ENCODE results near the gene HMG20A.

Gene HMG20A

GRCh38 chr15:77436822-77437221 lies 16.1 kb downstream of the HMG20A start:
- H3K27me3 Mint-ChIP-seq, result no peaks in the 10 kb centered on the region
- no peak overlapping the region for H3K4me3 Mint-ChIP-seq
- peaks cover 49% of the 10 kb centered on the region for H3K4me1 Mint-ChIP-seq (ENCODE audit: low read depth)
- DNase-seq, result no peak
- H3K36me3 Mint-ChIP-seq (ENCODE audit: low read depth), result peaks cover 5% of the 10 kb centered on the region
- H3K9me3 Mint-ChIP-seq, result no peaks in the 10 kb centered on the region
- H3K27ac Mint-ChIP-seq, result no peak overlapping the region

DNA sequence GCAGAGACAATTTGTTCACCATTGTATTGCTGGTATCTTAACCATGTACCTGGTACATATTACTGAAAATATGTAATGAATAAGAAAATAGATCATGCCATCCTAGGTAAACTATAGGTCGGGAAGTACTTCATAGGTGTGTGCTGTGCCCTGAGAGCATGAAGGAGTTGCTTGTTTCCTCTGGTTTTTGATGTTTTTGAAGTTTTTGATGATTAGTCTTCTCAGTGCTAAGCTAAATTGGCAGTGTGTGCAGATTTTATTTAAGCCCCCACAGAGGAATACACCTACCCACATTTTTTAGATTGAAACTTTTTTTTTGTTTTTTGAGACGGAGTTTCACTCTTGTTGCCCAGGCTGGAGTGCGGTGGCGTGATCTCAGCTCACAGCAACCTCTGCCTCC lies 16.6 kb downstream of the HMG20A start:
- H3K9me3 Mint-ChIP-seq, result no peaks in the 10 kb centered on the region
- DNase-seq, result no peak
- H3K36me3 Mint-ChIP-seq (ENCODE audit: low read depth), result peaks cover 5% of the 10 kb centered on the region
- H3K4me3 Mint-ChIP-seq, result no peak overlapping the region
- H3K27ac Mint-ChIP-seq, result no peak overlapping the region
- no peaks in the 10 kb centered on the region for H3K27me3 Mint-ChIP-seq
- peaks cover 51% of the 10 kb centered on the region for H3K4me1 Mint-ChIP-seq (ENCODE audit: low read depth)

DNA sequence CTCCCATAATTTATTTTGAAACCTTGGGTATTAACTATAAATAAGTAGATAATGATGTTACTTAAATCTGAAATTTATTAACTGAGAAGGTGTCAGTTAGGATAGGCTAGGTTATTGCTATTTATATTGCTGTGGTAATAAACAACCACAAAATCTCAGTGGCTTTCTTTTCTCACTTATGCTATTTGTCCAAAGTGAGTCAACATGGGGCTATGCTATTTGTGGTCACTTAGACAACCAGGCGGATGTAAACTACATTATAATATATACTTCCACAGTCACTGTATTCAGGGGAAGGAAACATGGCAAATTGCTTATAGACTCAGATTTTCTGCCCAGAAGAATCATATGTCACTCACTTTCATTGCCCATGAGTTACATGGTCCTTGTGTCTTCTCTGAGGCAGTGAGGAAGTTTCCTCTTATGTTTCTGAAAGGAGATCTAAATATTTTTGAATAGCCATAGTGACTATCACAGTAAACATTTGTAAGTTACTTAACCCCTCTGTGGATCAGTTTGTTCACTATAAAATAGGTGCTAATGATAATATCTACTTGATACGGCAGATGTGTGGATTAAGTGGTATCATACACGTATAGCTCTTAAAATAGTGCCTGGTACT lies 19.8 kb downstream of the HMG20A start:
- Mint-ChIP-seq H3K36me3 (ENCODE audit: low read depth) (peaks cover 5% of the 10 kb centered on the region), H3K27ac (no peak overlapping the region), H3K4me1 (ENCODE audit: low read depth) (peaks cover 54% of the 10 kb centered on the region), H3K27me3 (no peaks in the 10 kb centered on the region), H3K4me3 (no peak overlapping the region), H3K9me3 (no peaks in the 10 kb centered on the region)
- no peak for DNase-seq

GRCh38 chr15:77446840-77447390 lies 26.2 kb downstream of the HMG20A start:
- Mint-ChIP-seq H3K4me3 (no peak overlapping the region), H3K27ac (no peak overlapping the region), H3K27me3 (no peaks in the 10 kb centered on the region), H3K4me1 (ENCODE audit: low read depth) (peaks cover 35% of the 10 kb centered on the region), H3K36me3 (ENCODE audit: low read depth) (peaks cover 30% of the 10 kb centered on the region), H3K9me3 (no peaks in the 10 kb centered on the region)
- no peak for DNase-seq

GRCh38 chr15:77454265-77454664 lies 33.6 kb downstream of the HMG20A start:
- peaks cover 21% of the 10 kb centered on the region for H3K36me3 Mint-ChIP-seq (ENCODE audit: low read depth)

DNA sequence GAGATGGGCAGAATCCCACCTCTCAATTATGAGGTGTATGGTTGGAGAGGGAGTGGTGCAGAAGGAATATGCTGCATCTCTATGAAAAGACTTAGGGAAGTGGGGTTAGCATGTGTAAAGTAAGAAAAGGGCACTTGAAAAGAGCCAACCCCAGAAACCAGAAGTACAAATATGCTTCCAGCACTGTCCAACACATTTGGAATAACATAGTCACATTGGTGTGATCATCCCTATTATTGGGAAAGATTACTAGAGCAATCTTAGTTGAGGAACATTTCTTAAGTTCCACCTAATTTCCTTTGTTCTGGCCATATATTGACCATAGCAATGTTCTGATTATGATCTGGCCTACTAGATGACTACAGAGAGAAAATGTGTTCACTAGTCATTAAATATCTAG lies 34.3 kb downstream of the HMG20A start:
- Mint-ChIP-seq H3K4me3 (no peak overlapping the region), H3K9me3 (no peaks in the 10 kb centered on the region), H3K4me1 (ENCODE audit: low read depth) (peaks cover 39% of the 10 kb centered on the region), H3K27me3 (no peaks in the 10 kb centered on the region), H3K27ac (no peak overlapping the region), H3K36me3 (ENCODE audit: low read depth) (peaks cover 24% of the 10 kb centered on the region)
- no peak for DNase-seq

More at GRCh38 chr15:77454265-77454664, 33.6 kb downstream of the HMG20A start:
- Mint-ChIP-seq H3K27ac (no peak overlapping the region), H3K4me3 (no peak overlapping the region), H3K9me3 (no peaks in the 10 kb centered on the region), H3K27me3 (no peaks in the 10 kb centered on the region), H3K4me1 (ENCODE audit: low read depth) (peaks cover 39% of the 10 kb centered on the region)
- DNase-seq, result no peak

DNA sequence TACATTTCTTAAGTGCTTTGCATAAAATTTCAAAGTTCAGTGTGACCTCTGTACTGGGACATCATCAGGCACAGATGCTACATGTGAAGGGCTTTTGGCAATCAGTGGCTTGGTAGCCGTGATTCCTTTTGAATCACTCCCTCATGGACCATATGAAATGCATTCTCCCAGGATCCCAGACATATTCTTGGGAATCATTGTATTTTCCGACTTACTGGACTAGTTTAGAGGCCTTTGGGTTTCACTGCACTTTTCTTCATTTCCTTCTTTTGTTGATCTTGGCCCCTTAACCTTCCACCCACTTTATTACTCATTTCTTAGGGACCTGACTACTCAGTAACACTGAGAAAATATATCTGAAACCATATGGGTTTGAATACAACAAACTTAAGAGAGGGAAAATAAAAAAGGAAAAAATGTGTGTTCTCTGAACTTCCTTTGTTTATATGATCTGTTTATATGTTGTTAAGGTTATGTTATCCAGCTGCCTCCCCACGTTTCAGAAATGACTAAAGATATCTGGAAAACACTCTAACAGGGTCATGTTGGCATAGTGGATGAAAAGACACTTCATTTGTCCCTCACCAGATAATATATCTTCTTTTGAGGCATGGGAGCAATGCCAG lies 35.1 kb downstream of the HMG20A start:
- H3K9me3 Mint-ChIP-seq, result no peaks in the 10 kb centered on the region
- DNase-seq, result no peak
- H3K4me1 Mint-ChIP-seq (ENCODE audit: low read depth), result peaks cover 39% of the 10 kb centered on the region
- no peak overlapping the region for H3K27ac Mint-ChIP-seq
- no peaks in the 10 kb centered on the region for H3K27me3 Mint-ChIP-seq
- peaks cover 32% of the 10 kb centered on the region for H3K36me3 Mint-ChIP-seq (ENCODE audit: low read depth)
- H3K4me3 Mint-ChIP-seq, result no peak overlapping the region

- Mint-ChIP-seq H3K27me3 (no peaks in the 10 kb centered on the region), H3K27ac (no peak overlapping the region), H3K9me3 (no peaks in the 10 kb centered on the region), H3K4me1 (ENCODE audit: low read depth) (peaks cover 39% of the 10 kb centered on the region), H3K36me3 (ENCODE audit: low read depth) (peaks cover 36% of the 10 kb centered on the region), H3K4me3 (no peak overlapping the region)
- no peak for DNase-seq
Observed at GRCh38 chr15:77456746-77457145, 36.1 kb downstream of the HMG20A start.

- no peak for DNase-seq
- Mint-ChIP-seq H3K9me3 (no peaks in the 10 kb centered on the region), H3K36me3 (ENCODE audit: low read depth) (peaks cover 37% of the 10 kb centered on the region), H3K27ac (no peak overlapping the region), H3K4me1 (ENCODE audit: low read depth) (peaks cover 39% of the 10 kb centered on the region), H3K27me3 (no peaks in the 10 kb centered on the region), H3K4me3 (no peak overlapping the region)
Observed at GRCh38 chr15:77457191-77457904, 36.7 kb downstream of the HMG20A start.

DNA sequence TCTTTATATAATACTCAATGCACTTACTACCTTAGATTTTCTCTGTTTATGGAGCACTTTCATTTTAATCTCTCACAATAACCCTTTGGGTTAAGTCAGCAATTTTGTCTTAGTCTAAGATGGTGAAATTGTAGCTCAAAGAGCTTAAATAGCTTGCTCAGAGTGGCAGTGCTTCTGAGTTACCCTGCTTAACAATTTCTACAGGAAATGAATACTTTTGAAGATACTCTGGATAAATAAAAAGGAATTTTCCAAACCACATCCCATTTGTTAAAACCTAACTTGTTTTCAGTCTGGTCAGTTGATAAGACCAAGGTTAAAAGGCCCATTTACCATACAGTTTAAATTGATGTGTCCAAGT lies 37.2 kb downstream of the HMG20A start:
- no peak for DNase-seq
- no peak overlapping the region for H3K27ac Mint-ChIP-seq
- peaks cover 37% of the 10 kb centered on the region for H3K36me3 Mint-ChIP-seq (ENCODE audit: low read depth)

DNA sequence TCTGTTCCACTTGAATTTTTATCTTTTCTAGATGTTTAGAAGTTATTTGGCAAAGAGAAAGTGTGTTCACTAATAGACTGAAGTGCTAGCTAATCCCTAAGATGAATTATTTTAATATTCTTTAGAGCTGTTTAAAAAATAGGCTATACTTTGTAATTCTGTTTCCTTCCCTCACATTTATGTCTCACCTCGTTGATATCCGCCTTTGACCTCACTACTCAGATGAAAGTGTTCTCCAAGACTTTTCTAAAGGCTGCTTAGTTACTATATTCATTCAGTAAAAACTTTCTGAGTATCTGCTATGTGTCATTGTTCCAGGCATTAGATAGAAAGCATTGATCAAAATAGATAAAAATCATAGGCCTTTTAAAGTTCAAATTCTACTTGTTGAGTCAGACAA lies 38.3 kb downstream of the HMG20A start:
- no peak overlapping the region for H3K27ac Mint-ChIP-seq
- DNase-seq, result no peak
- H3K4me3 Mint-ChIP-seq, result no peak overlapping the region
- no peaks in the 10 kb centered on the region for H3K27me3 Mint-ChIP-seq
- H3K9me3 Mint-ChIP-seq, result no peaks in the 10 kb centered on the region
- peaks cover 37% of the 10 kb centered on the region for H3K36me3 Mint-ChIP-seq (ENCODE audit: low read depth)
- peaks cover 36% of the 10 kb centered on the region for H3K4me1 Mint-ChIP-seq (ENCODE audit: low read depth)

More for the DNA sequence above, 37.2 kb downstream of the HMG20A start:
- H3K4me1 Mint-ChIP-seq (ENCODE audit: low read depth), result peaks cover 39% of the 10 kb centered on the region
- no peaks in the 10 kb centered on the region for H3K27me3 Mint-ChIP-seq
- H3K9me3 Mint-ChIP-seq, result no peaks in the 10 kb centered on the region
- H3K4me3 Mint-ChIP-seq, result no peak overlapping the region

- no peak for DNase-seq
- Mint-ChIP-seq H3K36me3 (ENCODE audit: low read depth) (peaks cover 50% of the 10 kb centered on the region), H3K27ac (no peak overlapping the region), H3K4me1 (ENCODE audit: low read depth) (peaks cover 16% of the 10 kb centered on the region), H3K4me3 (no peak overlapping the region), H3K9me3 (no peaks in the 10 kb centered on the region), H3K27me3 (no peaks in the 10 kb centered on the region)
Observed at GRCh38 chr15:77461486-77461885, 40.8 kb downstream of the HMG20A start.

DNA sequence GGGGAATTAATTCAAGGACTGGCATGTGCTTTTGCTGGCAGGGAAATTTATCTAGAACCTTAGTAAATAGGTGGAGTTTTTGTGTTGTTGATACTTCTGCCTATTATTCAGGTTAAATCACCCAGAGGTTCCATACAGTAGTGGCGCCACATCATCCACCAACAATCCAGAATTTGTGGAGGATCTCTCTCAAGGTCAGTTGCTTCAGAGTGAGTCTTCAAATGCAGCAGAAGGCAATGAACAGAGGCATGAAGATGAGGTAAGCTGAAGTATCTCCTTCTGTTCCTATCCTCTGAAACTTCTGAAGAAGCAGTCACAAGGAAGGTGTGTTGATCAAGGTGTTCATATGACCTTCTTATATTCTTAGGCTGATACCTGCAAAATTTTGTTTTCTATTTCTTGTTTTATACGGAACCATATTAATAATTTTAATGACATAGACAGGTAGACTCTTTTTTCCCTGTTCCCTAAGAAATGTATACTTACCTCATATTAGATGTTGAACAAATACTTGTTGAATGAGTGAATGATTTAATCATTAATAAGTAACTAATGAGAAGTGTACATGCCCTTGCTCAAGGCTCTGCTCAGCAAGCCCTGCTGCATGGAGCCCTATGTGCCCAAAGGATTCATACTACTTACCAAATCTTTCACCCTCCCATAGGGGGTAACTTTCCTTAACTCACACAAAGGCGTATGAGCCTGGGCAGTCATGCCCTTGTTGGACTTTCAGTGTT lies 43.6 kb downstream of the HMG20A start:
- DNase-seq, result no peak
- H3K4me3 Mint-ChIP-seq, result no peak overlapping the region
- H3K4me1 Mint-ChIP-seq (ENCODE audit: low read depth), result no peaks in the 10 kb centered on the region
- H3K27ac Mint-ChIP-seq, result no peak overlapping the region
- H3K9me3 Mint-ChIP-seq, result no peaks in the 10 kb centered on the region
- H3K36me3 Mint-ChIP-seq (ENCODE audit: low read depth), result peaks cover 62% of the 10 kb centered on the region
- no peaks in the 10 kb centered on the region for H3K27me3 Mint-ChIP-seq

GRCh38 chr15:77466521-77466920 lies 45.8 kb downstream of the HMG20A start:
- H3K9me3 Mint-ChIP-seq, result no peaks in the 10 kb centered on the region

More at GRCh38 chr15:77466521-77466920, 45.8 kb downstream of the HMG20A start:
- Mint-ChIP-seq H3K36me3 (ENCODE audit: low read depth) (peaks cover 57% of the 10 kb centered on the region), H3K4me1 (ENCODE audit: low read depth) (no peaks in the 10 kb centered on the region), H3K27me3 (no peaks in the 10 kb centered on the region), H3K27ac (no peak overlapping the region), H3K4me3 (no peak overlapping the region)
- DNase-seq, result no peak
